ENCODE data around the gene JMY. TPM values are rescaled to one million over a fixed set of nuclear protein-coding genes. Genes with fewer than 3 reads are reported as not detected.

The JMY gene
- polyA plus RNA-seq, 1 donor (not counting 4 experiments of a cell fraction or from before 2014, with no cell fraction given), result 3.3 TPM

DNA sequence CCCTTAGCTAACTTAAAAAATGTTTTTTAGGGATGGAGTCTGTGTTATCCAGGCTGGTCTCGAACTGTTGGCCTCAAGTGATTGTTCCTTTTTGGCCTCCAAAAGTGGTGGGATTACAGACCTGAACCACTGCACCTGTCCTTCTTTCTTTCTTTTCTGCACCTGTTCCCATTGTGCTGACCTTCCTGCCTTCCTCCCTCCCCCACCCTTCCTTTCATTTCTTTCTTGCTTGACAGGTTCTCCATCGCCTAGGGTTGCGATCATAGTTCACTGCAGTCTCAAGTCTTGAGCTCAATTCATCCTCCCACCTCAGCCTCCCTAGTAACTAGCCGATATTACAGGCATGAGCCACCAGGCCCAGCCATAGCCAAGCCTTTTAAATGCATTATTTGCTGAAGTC, 20.6 kb downstream of the JMY start:
- no peaks in the 10 kb centered on the region for H4K20me1 ChIP-seq (ENCODE audit: control insufficient read depth, extremely low read depth, insufficient read depth, low read length)
- H3K4me3 ChIP-seq (ENCODE audit: control insufficient read depth in 2 of 3, extremely low read depth in 1 of 3, insufficient read depth in 2 of 3, low read depth in 1 of 3, low read length in 3 of 3), result no peak overlapping the region
- H3K9ac ChIP-seq (ENCODE audit: control insufficient read depth, extremely low read depth, insufficient read depth, low read length), result no peak overlapping the region
- H3K79me2 ChIP-seq (ENCODE audit: control insufficient read depth, insufficient read depth, low read length), result no peaks in the 10 kb centered on the region
- no peak overlapping the region for H3K4me2 ChIP-seq (ENCODE audit: control insufficient read depth, extremely low read depth, insufficient read depth, low read depth, low read length)
- dilution Hi-C loops (cut with MboI; ENCODE audit: extremely low pct_ligation_motif_present, low sequenced_read_pairs), result no loop called here
- FAIRE-seq, result no peak
- peaks cover 7% of the 10 kb centered on the region for H3K4me1 ChIP-seq (ENCODE audit: control insufficient read depth, extremely low read depth, insufficient read depth, low read length)
- H3K27me3 ChIP-seq (ENCODE audit: control insufficient read depth, extremely low read depth, insufficient read depth, low read length), result no peaks in the 10 kb centered on the region
- TF ChIP-seq, protein P1, sequence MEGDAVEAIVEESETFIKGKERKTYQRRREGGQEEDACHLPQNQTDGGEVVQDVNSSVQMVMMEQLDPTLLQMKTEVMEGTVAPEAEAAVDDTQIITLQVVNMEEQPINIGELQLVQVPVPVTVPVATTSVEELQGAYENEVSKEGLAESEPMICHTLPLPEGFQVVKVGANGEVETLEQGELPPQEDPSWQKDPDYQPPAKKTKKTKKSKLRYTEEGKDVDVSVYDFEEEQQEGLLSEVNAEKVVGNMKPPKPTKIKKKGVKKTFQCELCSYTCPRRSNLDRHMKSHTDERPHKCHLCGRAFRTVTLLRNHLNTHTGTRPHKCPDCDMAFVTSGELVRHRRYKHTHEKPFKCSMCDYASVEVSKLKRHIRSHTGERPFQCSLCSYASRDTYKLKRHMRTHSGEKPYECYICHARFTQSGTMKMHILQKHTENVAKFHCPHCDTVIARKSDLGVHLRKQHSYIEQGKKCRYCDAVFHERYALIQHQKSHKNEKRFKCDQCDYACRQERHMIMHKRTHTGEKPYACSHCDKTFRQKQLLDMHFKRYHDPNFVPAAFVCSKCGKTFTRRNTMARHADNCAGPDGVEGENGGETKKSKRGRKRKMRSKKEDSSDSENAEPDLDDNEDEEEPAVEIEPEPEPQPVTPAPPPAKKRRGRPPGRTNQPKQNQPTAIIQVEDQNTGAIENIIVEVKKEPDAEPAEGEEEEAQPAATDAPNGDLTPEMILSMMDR (optimal IDR thresholded peaks at IDR 0.05 in 1 of 3, IDR thresholded peaks at IDR 0.05 in 1 of 3, conservative IDR thresholded peaks at IDR 0.05 in 1 of 3; ENCODE audit: extremely low read depth in 1 of 3, insufficient read depth in 2 of 3, low read length in 3 of 3), result no peak
- no peak for TF ChIP-seq EZH2 (IDR thresholded peaks at IDR 0.05; ENCODE audit: low read length)
- no peak for DNase-seq (ENCODE audit: low read depth, low spot score)
- H3K36me3 ChIP-seq (ENCODE audit: control insufficient read depth in 2 of 2, extremely low read depth in 1 of 2, insufficient read depth in 2 of 2, low read length in 2 of 2), result no peaks in the 10 kb centered on the region
- H3K9me3 ChIP-seq (ENCODE audit: control insufficient read depth, low read depth, low read length), result no peaks in the 10 kb centered on the region
- H3K27ac ChIP-seq (ENCODE audit: control insufficient read depth, insufficient read depth, low read length), result no peak overlapping the region
- H2AFZ ChIP-seq (ENCODE audit: control insufficient read depth, low read length), result no peak overlapping the region
- H3K9me1 ChIP-seq (ENCODE audit: control insufficient read depth, extremely low read depth, insufficient read depth, low read length), result no peaks in the 10 kb centered on the region

DNA sequence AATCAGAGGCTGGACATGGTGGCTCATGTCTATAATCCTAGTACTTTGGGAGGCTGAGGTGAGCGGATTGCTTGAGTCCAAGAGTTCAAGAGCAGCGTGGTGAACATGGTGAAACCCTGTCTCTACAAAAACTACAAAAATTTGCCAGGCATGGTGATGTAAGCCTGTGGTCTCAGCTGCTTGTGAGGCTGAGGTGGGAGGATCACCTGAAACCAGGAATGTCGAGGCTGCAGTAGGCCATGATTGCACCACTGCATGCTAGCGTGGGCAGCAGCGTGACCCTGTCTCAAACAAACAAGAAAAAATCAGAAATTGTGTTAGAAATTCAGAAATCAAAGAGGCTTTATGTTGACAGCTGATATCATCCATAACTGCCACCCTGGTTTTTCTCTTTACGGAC, 21.4 kb downstream of the JMY start:
- H4K20me1 ChIP-seq (ENCODE audit: control insufficient read depth, extremely low read depth, insufficient read depth, low read length), result no peaks in the 10 kb centered on the region
- H3K36me3 ChIP-seq (ENCODE audit: control insufficient read depth in 2 of 2, extremely low read depth in 1 of 2, insufficient read depth in 2 of 2, low read length in 2 of 2), result no peaks in the 10 kb centered on the region
- no peak overlapping the region for H3K4me3 ChIP-seq (ENCODE audit: control insufficient read depth in 2 of 3, extremely low read depth in 1 of 3, insufficient read depth in 2 of 3, low read depth in 1 of 3, low read length in 3 of 3)
- DNase-seq (ENCODE audit: low read depth, low spot score) (no peak), FAIRE-seq (no peak)
- H3K4me2 ChIP-seq (ENCODE audit: control insufficient read depth, extremely low read depth, insufficient read depth, low read depth, low read length), result no peak overlapping the region
- H3K9me3 ChIP-seq (ENCODE audit: control insufficient read depth, low read depth, low read length), result no peaks in the 10 kb centered on the region
- H3K27me3 ChIP-seq (ENCODE audit: control insufficient read depth, extremely low read depth, insufficient read depth, low read length), result no peaks in the 10 kb centered on the region
- H3K27ac ChIP-seq (ENCODE audit: control insufficient read depth, insufficient read depth, low read length), result no peak overlapping the region
- H3K4me1 ChIP-seq (ENCODE audit: control insufficient read depth, extremely low read depth, insufficient read depth, low read length), result peaks cover 7% of the 10 kb centered on the region
- no peaks in the 10 kb centered on the region for H3K79me2 ChIP-seq (ENCODE audit: control insufficient read depth, insufficient read depth, low read length)
- dilution Hi-C loops (cut with MboI; ENCODE audit: extremely low pct_ligation_motif_present, low sequenced_read_pairs), result no loop called here
- no peak overlapping the region for H3K9ac ChIP-seq (ENCODE audit: control insufficient read depth, extremely low read depth, insufficient read depth, low read length)
- TF ChIP-seq, protein P1 (optimal IDR thresholded peaks at IDR 0.05 in 1 of 3, IDR thresholded peaks at IDR 0.05 in 1 of 3, conservative IDR thresholded peaks at IDR 0.05 in 1 of 3; ENCODE audit: extremely low read depth in 1 of 3, insufficient read depth in 2 of 3, low read length in 3 of 3), result no peak
- no peak for TF ChIP-seq EZH2 (IDR thresholded peaks at IDR 0.05; ENCODE audit: low read length)
- H2AFZ ChIP-seq (ENCODE audit: control insufficient read depth, low read length), result no peak overlapping the region
- H3K9me1 ChIP-seq (ENCODE audit: control insufficient read depth, extremely low read depth, insufficient read depth, low read length), result no peaks in the 10 kb centered on the region
